ENCODE results near the gene C10orf90.

The C10orf90 gene

GRCh38 chr10:126551202-126551601, 119.3 kb downstream of the C10orf90 start:
- no peak for TF ChIP-seq FOXP2 (optimal IDR thresholded peaks at IDR 0.05; ENCODE audit: borderline replicate concordance, extremely low read depth, extremely low read length, insufficient read depth)
- TF ChIP-seq TAF1 (IDR thresholded peaks at IDR 0.05; ENCODE audit: borderline replicate concordance, insufficient read depth, low read length): no peak
- no peak for TF ChIP-seq SIN3A (IDR thresholded peaks at IDR 0.05; ENCODE audit: borderline replicate concordance, insufficient read depth, low read length)
- TF ChIP-seq, protein P1, sequence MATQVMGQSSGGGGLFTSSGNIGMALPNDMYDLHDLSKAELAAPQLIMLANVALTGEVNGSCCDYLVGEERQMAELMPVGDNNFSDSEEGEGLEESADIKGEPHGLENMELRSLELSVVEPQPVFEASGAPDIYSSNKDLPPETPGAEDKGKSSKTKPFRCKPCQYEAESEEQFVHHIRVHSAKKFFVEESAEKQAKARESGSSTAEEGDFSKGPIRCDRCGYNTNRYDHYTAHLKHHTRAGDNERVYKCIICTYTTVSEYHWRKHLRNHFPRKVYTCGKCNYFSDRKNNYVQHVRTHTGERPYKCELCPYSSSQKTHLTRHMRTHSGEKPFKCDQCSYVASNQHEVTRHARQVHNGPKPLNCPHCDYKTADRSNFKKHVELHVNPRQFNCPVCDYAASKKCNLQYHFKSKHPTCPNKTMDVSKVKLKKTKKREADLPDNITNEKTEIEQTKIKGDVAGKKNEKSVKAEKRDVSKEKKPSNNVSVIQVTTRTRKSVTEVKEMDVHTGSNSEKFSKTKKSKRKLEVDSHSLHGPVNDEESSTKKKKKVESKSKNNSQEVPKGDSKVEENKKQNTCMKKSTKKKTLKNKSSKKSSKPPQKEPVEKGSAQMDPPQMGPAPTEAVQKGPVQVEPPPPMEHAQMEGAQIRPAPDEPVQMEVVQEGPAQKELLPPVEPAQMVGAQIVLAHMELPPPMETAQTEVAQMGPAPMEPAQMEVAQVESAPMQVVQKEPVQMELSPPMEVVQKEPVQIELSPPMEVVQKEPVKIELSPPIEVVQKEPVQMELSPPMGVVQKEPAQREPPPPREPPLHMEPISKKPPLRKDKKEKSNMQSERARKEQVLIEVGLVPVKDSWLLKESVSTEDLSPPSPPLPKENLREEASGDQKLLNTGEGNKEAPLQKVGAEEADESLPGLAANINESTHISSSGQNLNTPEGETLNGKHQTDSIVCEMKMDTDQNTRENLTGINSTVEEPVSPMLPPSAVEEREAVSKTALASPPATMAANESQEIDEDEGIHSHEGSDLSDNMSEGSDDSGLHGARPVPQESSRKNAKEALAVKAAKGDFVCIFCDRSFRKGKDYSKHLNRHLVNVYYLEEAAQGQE (IDR thresholded peaks at IDR 0.05; ENCODE audit: insufficient read depth in 1 of 2, low read depth in 2 of 2, low read length in 2 of 2): no peak
- TF ChIP-seq POLR2AphosphoS5 (IDR thresholded peaks at IDR 0.05; ENCODE audit: low read depth, low read length): no peak

DNA sequence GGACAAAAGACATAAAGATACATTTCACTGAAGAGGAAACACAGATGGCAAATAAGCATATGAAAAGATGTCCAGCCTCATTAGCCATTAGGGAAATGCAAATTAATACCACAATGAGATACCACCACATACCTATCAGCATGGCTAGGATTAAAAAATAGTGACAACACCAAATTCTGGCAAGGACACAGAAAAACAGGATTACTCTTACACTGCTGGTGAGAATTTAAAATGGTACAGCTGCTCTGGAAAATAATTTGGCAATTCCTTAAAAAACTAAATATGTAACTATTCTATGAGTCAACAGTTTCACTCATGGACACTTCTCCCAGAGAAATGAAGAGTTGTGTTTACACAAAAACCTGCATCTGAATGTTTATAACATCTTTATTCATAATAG, 121.1 kb downstream of the C10orf90 start:
- TF ChIP-seq TAF1 (IDR thresholded peaks at IDR 0.05; ENCODE audit: borderline replicate concordance, insufficient read depth, low read length) (no peak), FOXP2 (optimal IDR thresholded peaks at IDR 0.05; ENCODE audit: borderline replicate concordance, extremely low read depth, extremely low read length, insufficient read depth) (no peak), SIN3A (IDR thresholded peaks at IDR 0.05; ENCODE audit: borderline replicate concordance, insufficient read depth, low read length) (no peak)

DNA sequence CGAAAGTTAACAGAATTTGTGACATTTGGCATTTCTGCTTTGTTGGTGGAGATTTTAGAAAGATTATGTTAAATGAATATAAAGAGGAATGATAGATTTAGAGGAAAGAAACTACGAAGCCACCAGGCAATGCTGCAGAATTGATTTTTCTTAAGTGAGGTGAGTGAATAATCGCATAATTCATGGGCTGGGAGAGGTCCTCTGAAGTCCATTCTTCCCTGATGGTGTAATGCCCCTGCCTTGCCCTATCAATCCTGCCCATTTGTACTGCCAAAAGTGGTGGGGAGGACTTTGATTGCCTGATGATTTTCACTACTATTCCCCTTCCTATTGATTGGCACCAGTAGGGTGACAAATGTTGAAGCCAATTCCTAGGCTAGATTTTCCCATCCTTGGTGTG, 125.9 kb downstream of the C10orf90 start:
- TF ChIP-seq FOXP2 (optimal IDR thresholded peaks at IDR 0.05; ENCODE audit: borderline replicate concordance, extremely low read depth, extremely low read length, insufficient read depth) (no peak), TAF1 (IDR thresholded peaks at IDR 0.05; ENCODE audit: borderline replicate concordance, insufficient read depth, low read length) (no peak)

DNA sequence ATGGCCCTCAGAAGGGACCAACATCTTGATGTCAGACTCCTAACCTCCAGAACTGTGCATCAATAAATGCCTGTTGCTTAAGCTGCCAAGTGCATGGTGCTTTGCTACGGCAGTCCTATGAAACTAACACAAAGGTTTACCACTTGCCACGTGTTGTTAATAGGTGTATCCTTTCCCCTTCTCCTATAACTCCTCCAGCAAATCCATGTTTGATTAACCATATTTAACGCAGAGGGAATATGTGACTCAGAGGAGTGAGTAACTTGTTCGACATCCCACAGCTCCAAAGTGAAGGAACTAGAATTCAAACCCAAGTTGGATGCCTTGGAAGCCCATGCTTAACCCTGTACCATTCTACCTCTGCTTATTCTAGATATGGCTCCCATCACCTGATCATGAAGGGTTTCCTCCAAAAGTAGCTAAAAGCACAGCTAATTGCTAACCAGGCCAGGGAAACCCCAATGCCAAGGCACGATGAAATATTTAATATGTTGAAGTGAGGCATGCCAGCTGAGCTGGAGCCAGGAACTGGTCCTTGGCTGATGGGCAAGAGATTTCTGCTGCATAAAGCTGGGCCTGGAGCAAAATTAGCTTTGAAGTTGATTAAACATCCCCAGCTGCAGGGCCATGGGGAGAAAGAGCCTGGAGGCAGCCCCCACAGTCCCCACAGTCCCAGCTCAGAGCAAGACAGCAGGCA, 131.9 kb downstream of the C10orf90 start:
- TF ChIP-seq POLR2AphosphoS5 (IDR thresholded peaks at IDR 0.05; ENCODE audit: low read depth, low read length) (no peak), FOXP2 (optimal IDR thresholded peaks at IDR 0.05; ENCODE audit: borderline replicate concordance, extremely low read depth, extremely low read length, insufficient read depth) (no peak), TAF1 (IDR thresholded peaks at IDR 0.05; ENCODE audit: borderline replicate concordance, insufficient read depth, low read length) (no peak), SIN3A (IDR thresholded peaks at IDR 0.05; ENCODE audit: borderline replicate concordance, insufficient read depth, low read length) (no peak)
- TF ChIP-seq, protein P1 (IDR thresholded peaks at IDR 0.05; ENCODE audit: insufficient read depth in 1 of 2, low read depth in 2 of 2, low read length in 2 of 2): no peak

GRCh38 chr10:126536656-126537055, 133.8 kb downstream of the C10orf90 start:
- no peak for TF ChIP-seq POLR2AphosphoS5 (IDR thresholded peaks at IDR 0.05; ENCODE audit: low read depth, low read length)
- TF ChIP-seq TAF1 (IDR thresholded peaks at IDR 0.05; ENCODE audit: borderline replicate concordance, insufficient read depth, low read length): no peak
- TF ChIP-seq, protein P1 (IDR thresholded peaks at IDR 0.05; ENCODE audit: insufficient read depth in 1 of 2, low read depth in 2 of 2, low read length in 2 of 2): no peak
- TF ChIP-seq FOXP2 (optimal IDR thresholded peaks at IDR 0.05; ENCODE audit: borderline replicate concordance, extremely low read depth, extremely low read length, insufficient read depth): no peak
- TF ChIP-seq SIN3A (IDR thresholded peaks at IDR 0.05; ENCODE audit: borderline replicate concordance, insufficient read depth, low read length): no peak

DNA sequence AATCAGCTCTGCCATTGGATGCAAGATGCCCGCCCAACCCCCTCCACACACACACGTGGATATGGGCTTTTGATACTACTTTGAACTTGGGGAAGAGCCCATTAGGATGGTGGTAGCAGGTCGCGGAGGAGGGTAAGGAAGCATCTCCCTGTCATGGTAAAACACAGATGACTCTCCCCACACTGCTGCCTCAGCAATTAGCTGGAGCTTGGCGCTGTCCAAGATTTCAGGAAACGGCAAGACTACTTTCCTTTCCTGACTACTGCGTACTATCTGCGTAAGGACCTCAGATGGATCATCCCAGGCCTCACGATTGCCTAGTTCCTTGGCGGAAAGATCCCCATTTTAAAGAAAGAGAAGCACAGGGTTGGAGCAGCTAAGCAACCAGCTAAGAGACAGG, 134.3 kb downstream of the C10orf90 start:
- TF ChIP-seq, protein P1 (IDR thresholded peaks at IDR 0.05; ENCODE audit: insufficient read depth in 1 of 2, low read depth in 2 of 2, low read length in 2 of 2): peak; percentile 32 to 84; a peak in 3 of 4 replicates
- no peak for TF ChIP-seq FOXP2 (optimal IDR thresholded peaks at IDR 0.05; ENCODE audit: borderline replicate concordance, extremely low read depth, extremely low read length, insufficient read depth)
